ENCODE results near the gene STBD1.

DNA sequence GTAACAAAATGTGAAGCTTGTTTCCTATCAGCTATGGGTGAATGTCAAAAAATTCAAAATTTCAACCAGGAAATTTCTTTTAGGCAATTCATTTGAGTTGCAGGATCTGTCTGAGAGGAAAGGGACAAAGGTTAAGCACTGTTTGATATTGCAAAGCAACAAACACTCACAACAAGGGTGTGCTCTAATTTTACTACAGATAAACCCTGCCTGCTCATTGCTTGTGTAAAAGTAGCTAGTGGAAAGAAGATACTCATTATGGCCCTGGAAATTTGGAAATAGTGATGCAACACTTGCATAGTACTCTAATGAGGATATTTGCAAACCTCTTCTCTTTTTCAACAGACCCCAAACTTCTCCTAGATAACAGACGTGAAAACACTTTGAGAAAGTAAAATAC, 27.9 kb upstream of the STBD1 start:
- TF ChIP-seq, protein P1, sequence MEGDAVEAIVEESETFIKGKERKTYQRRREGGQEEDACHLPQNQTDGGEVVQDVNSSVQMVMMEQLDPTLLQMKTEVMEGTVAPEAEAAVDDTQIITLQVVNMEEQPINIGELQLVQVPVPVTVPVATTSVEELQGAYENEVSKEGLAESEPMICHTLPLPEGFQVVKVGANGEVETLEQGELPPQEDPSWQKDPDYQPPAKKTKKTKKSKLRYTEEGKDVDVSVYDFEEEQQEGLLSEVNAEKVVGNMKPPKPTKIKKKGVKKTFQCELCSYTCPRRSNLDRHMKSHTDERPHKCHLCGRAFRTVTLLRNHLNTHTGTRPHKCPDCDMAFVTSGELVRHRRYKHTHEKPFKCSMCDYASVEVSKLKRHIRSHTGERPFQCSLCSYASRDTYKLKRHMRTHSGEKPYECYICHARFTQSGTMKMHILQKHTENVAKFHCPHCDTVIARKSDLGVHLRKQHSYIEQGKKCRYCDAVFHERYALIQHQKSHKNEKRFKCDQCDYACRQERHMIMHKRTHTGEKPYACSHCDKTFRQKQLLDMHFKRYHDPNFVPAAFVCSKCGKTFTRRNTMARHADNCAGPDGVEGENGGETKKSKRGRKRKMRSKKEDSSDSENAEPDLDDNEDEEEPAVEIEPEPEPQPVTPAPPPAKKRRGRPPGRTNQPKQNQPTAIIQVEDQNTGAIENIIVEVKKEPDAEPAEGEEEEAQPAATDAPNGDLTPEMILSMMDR (IDR thresholded peaks at IDR 0.05): no peak
- TF ChIP-seq POLR2A (IDR thresholded peaks at IDR 0.05): no peak
